ENCODE data around the gene TARBP1. TPM values are rescaled to one million over a fixed set of nuclear protein-coding genes. Genes with fewer than 3 reads are reported as not detected.
"Not testable (repeated sequence)": the region's sequence is repeated elsewhere in the genome, so short reads cannot be mapped to it uniquely, and the experiment has no call there.

TARBP1 gene
- total RNA-seq, 1 donor from 2014 or later: 39.6 TPM

- H3K27ac Mint-ChIP-seq (ENCODE audit: unreplicated experiment): no peak overlapping the region
- no peaks in the 10 kb centered on the region for H3K9me3 Mint-ChIP-seq (ENCODE audit: unreplicated experiment)
- H3K27me3 Mint-ChIP-seq (ENCODE audit: unreplicated experiment): peaks cover 3% of the 10 kb centered on the region
- peaks cover 5% of the 10 kb centered on the region for H3K4me1 Mint-ChIP-seq (ENCODE audit: unreplicated experiment)
- no peak for DNase-seq (ENCODE audit: low spot score)
- no peak for TF ChIP-seq CTCF (IDR thresholded peaks at IDR 0.05; ENCODE audit: unreplicated experiment)
- H3K4me3 Mint-ChIP-seq (ENCODE audit: unreplicated experiment): no peak overlapping the region
- H3K36me3 Mint-ChIP-seq (ENCODE audit: low read depth, unreplicated experiment): peaks cover 8% of the 10 kb centered on the region
Observed at GRCh38 chr1:234401658-234402057, 77.3 kb downstream of the TARBP1 start.

- peak overlapping the region; percentile 33 for H3K27ac Mint-ChIP-seq (ENCODE audit: unreplicated experiment)
- H3K4me1 Mint-ChIP-seq (ENCODE audit: unreplicated experiment): peaks cover 5% of the 10 kb centered on the region
- TF ChIP-seq CTCF (IDR thresholded peaks at IDR 0.05; ENCODE audit: unreplicated experiment): no peak
- H3K36me3 Mint-ChIP-seq (ENCODE audit: low read depth, unreplicated experiment): peaks cover 9% of the 10 kb centered on the region
- no peak overlapping the region for H3K4me3 Mint-ChIP-seq (ENCODE audit: unreplicated experiment)
- H3K27me3 Mint-ChIP-seq (ENCODE audit: unreplicated experiment): peaks cover 3% of the 10 kb centered on the region
- DNase-seq (ENCODE audit: low spot score): no peak
- no peaks in the 10 kb centered on the region for H3K9me3 Mint-ChIP-seq (ENCODE audit: unreplicated experiment)
Observed at GRCh38 chr1:234400773-234401172, 78.2 kb downstream of the TARBP1 start.

GRCh38 chr1:234399515-234399914 is 79.5 kb downstream of the TARBP1 start:
- H3K36me3 Mint-ChIP-seq (ENCODE audit: low read depth, unreplicated experiment); H3K4me3 Mint-ChIP-seq (ENCODE audit: unreplicated experiment); H3K27me3 Mint-ChIP-seq (ENCODE audit: unreplicated experiment); H3K27ac Mint-ChIP-seq (ENCODE audit: unreplicated experiment); H3K9me3 Mint-ChIP-seq (ENCODE audit: unreplicated experiment); DNase-seq (ENCODE audit: low spot score); H3K4me1 Mint-ChIP-seq (ENCODE audit: unreplicated experiment): not testable (repeated sequence)

- Mint-ChIP-seq H3K27ac (ENCODE audit: unreplicated experiment) (no peak overlapping the region), H3K9me3 (ENCODE audit: unreplicated experiment) (no peaks in the 10 kb centered on the region), H3K27me3 (ENCODE audit: unreplicated experiment) (peaks cover 7% of the 10 kb centered on the region), H3K36me3 (ENCODE audit: low read depth, unreplicated experiment) (peaks cover 9% of the 10 kb centered on the region), H3K4me3 (ENCODE audit: unreplicated experiment) (no peak overlapping the region), H3K4me1 (ENCODE audit: unreplicated experiment) (peaks cover 5% of the 10 kb centered on the region)
- no peak for DNase-seq (ENCODE audit: low spot score)
- TF ChIP-seq CTCF (IDR thresholded peaks at IDR 0.05; ENCODE audit: unreplicated experiment): no peak
Observed at GRCh38 chr1:234398849-234399381, 80.1 kb downstream of the TARBP1 start.

GRCh38 chr1:234397732-234398131 is 81.2 kb downstream of the TARBP1 start:
- no peaks in the 10 kb centered on the region for H3K9me3 Mint-ChIP-seq (ENCODE audit: unreplicated experiment)
- DNase-seq (ENCODE audit: low spot score): no peak
- TF ChIP-seq CTCF (IDR thresholded peaks at IDR 0.05; ENCODE audit: unreplicated experiment): no peak
- peaks cover 5% of the 10 kb centered on the region for H3K4me1 Mint-ChIP-seq (ENCODE audit: unreplicated experiment)
- H3K27me3 Mint-ChIP-seq (ENCODE audit: unreplicated experiment): peaks cover 7% of the 10 kb centered on the region
- no peak overlapping the region for H3K27ac Mint-ChIP-seq (ENCODE audit: unreplicated experiment)
- peaks cover 9% of the 10 kb centered on the region for H3K36me3 Mint-ChIP-seq (ENCODE audit: low read depth, unreplicated experiment)
- H3K4me3 Mint-ChIP-seq (ENCODE audit: unreplicated experiment): no peak overlapping the region

All from endothelial cell (in vitro differentiated cells).